HG03064 (cell line): Measurements from ENCODE around the gene GNPTAB.
"Not testable (repeated sequence)": the region's sequence is repeated elsewhere in the genome, so short reads cannot be mapped to it uniquely, and the experiment has no call there.

Experiments used
- ATAC-seq: cut with Tn5 transposase; IDR thresholded peaks from one replicate; pipeline ENCODE4 v1.9.1; 2021; ENCODE audit warnings: low read depth; ENCODE audit not compliant: unreplicated experiment

GNPTAB gene

GRCh38 chr12:101830367-101831325, at the start of gene GNPTAB:
Gene GNPTAB, minus strand, starts transcription at chr12:101830959. Its CDS starts 284 bp downstream, at chr12:101830675.
- ATAC-seq = peak; percentile 86

GRCh38 chr12:101878243-101878821, 47.6 kb upstream of the GNPTAB start:
- ATAC-seq = no peak

- ATAC-seq = peak; percentile 15
These were observed 47.1 kb upstream of the GNPTAB start for GRCh38 chr12:101877806-101878242.

- peak; percentile 89 for ATAC-seq
These were observed 46.4 kb upstream of the GNPTAB start, which contains the start of gene DRAM1 for GRCh38 chr12:101876861-101877805. Gene DRAM1, plus strand, starts transcription at chr12:101877580. Its CDS starts 210 bp downstream, at chr12:101877790.

GRCh38 chr12:101876322-101876860, 45.6 kb upstream of the GNPTAB start:
- ATAC-seq = no peak

- no peak for ATAC-seq
These were observed 44.4 kb upstream of the GNPTAB start for GRCh38 chr12:101875162-101875561.

- ATAC-seq = no peak
These were observed 40.2 kb upstream of the GNPTAB start for GRCh38 chr12:101870925-101871324.

GRCh38 chr12:101867619-101868018, 36.9 kb upstream of the GNPTAB start:
- ATAC-seq = not testable (repeated sequence)

- ATAC-seq = no peak
These were observed 36.0 kb upstream of the GNPTAB start for GRCh38 chr12:101866615-101867373.

GRCh38 chr12:101863981-101864380, 33.2 kb upstream of the GNPTAB start:
- no peak for ATAC-seq

GRCh38 chr12:101862245-101862644, 31.5 kb upstream of the GNPTAB start:
- ATAC-seq = no peak

- not testable (repeated sequence) for ATAC-seq
These were observed 30.9 kb upstream of the GNPTAB start for GRCh38 chr12:101861688-101862087.

- peak; percentile 50 for ATAC-seq
These were observed 29.2 kb upstream of the GNPTAB start for GRCh38 chr12:101859664-101860607.

- ATAC-seq = no peak
These were observed 27.6 kb upstream of the GNPTAB start for GRCh38 chr12:101858361-101858760.

- ATAC-seq = peak; percentile 42
These were observed 26.3 kb upstream of the GNPTAB start for GRCh38 chr12:101857043-101857558.

GRCh38 chr12:101856614-101857013, 25.9 kb upstream of the GNPTAB start:
- ATAC-seq = peak; percentile 25

GRCh38 chr12:101855976-101856375, 25.2 kb upstream of the GNPTAB start:
- ATAC-seq = no peak

- ATAC-seq = no peak
These were observed 24.7 kb upstream of the GNPTAB start for GRCh38 chr12:101855364-101855884.
